Activated T-cell treated with anti-CD3 and anti-CD28 coated beads, Interleukin-2, amount 50 U/mL, for 24 hours (primary cell): ENCODE data around the gene SAA4.
"Not testable (repeated sequence)": the region's sequence is repeated elsewhere in the genome, so short reads cannot be mapped to it uniquely, and the experiment has no call there.

Experiments used
- DNase-seq: peaks from one replicate; pipeline ENCODE4 v3.0.0-alpha.2; 2020
- H3K27ac Mint-ChIP-seq: 2 replicates; pipeline ENCODE4 v1.8.0; 2020; ENCODE audit warnings: mild to moderate bottlenecking, mixed read lengths
- H3K27me3 Mint-ChIP-seq: 2 replicates; pipeline ENCODE4 v1.8.0; 2020; ENCODE audit warnings: mixed read lengths
- H3K36me3 Mint-ChIP-seq: 2 replicates; pipeline ENCODE4 v1.8.0; 2020; ENCODE audit warnings: low read depth, mixed read lengths
- H3K4me1 Mint-ChIP-seq: 2 replicates; pipeline ENCODE4 v1.8.0; 2020; ENCODE audit warnings: low read depth, mixed read lengths
- H3K4me3 Mint-ChIP-seq: 2 replicates; pipeline ENCODE4 v1.8.0; 2020; ENCODE audit warnings: mild to moderate bottlenecking, moderate library complexity, mixed read lengths
- H3K9me3 Mint-ChIP-seq: 2 replicates; pipeline ENCODE4 v1.8.0; 2020; ENCODE audit warnings: mixed read lengths

Gene SAA4

GRCh38 chr11:18261721-18262120, 25.1 kb upstream of the SAA4 start:
- H3K27ac Mint-ChIP-seq: no peak overlapping the region
- no peaks in the 10 kb centered on the region for H3K36me3 Mint-ChIP-seq
- no peaks in the 10 kb centered on the region for H3K27me3 Mint-ChIP-seq
- no peak for DNase-seq
- no peaks in the 10 kb centered on the region for H3K4me1 Mint-ChIP-seq
- no peak overlapping the region for H3K4me3 Mint-ChIP-seq
- H3K9me3 Mint-ChIP-seq: no peaks in the 10 kb centered on the region

GRCh38 chr11:18259259-18259658, 22.7 kb upstream of the SAA4 start:
- Mint-ChIP-seq H3K9me3 (no peaks in the 10 kb centered on the region), H3K4me3 (no peak overlapping the region), H3K27me3 (no peaks in the 10 kb centered on the region), H3K36me3 (no peaks in the 10 kb centered on the region), H3K27ac (no peak overlapping the region), H3K4me1 (no peaks in the 10 kb centered on the region)
- DNase-seq: no peak

DNA sequence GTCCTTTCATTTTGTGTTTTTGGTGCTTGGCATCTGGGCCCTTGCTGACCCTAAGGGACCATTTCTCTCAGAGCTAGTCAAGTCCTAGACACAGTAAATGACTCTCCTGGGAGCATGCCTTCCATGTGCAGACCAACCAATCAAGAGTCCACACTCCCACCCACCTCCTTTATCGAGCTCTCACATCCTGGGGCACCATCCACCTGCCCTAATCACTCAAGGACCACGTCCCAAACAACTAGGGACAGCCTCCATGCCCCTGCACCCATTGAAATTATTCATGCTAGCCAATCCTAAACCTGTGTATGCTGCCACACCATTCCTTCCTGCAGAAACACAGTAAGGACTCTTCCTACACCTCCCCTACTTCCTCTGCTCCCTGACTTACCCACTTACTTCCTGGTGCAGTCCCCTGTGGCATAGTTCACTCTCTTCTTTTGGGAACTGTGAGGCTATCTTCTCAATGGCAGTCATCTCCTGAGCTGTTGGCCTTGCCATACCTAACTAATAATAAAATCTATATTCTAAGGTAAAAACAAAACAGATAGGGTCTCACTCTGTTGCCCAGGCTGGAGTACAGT, 18.3 kb upstream of the SAA4 start:
- Mint-ChIP-seq H3K4me3 (no peak overlapping the region), H3K4me1 (no peaks in the 10 kb centered on the region), H3K36me3 (no peaks in the 10 kb centered on the region), H3K27me3 (no peaks in the 10 kb centered on the region), H3K27ac (no peak overlapping the region), H3K9me3 (no peaks in the 10 kb centered on the region)
- no peak for DNase-seq

DNA sequence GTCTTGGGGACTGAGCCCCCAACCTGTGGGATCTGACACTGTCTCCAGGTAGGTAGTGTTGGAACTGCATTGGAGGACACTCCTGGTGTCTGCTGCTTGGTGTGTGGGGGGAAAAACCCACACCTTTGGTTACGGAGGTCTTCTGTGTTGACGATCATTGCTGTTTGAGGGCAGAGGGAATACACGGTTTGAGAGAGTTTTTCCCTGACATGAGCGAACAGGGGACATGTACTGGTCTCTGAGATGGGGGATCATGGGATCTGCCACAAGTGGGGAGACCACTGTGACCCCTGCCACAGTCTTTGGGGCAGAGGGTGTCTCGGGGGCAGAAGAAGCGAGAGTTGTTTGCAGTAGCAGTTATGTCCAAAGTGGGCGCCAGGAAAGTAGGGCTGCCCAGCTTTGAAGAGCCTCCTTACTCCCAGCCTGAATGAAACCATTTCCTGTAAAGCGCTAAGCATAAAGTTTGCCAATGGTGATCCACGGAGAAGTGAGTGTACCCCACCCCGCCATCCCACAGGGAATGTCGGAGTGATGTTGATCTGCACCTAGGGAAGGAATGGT, 17.3 kb upstream of the SAA4 start:
- no peak for DNase-seq

DNA sequence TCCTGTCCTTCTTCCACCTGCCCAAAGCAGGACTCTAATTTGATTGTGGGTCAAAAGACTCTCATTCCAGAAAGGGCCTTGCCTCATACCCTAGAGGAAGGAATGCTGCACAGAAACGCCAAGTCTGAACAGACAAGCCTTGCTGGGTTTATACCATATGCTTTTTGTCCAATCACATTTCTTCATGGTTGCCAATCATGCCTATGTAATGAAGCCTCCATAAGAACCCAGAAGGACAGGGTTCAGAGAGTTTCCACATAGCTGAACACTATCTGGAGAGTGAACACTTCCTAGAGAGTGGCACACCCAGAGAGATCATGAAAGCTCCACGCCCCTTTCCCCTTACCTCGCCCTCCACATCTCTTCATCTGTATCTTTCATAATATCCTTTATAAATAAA, 16.6 kb upstream of the SAA4 start:
- H3K36me3 Mint-ChIP-seq: no peaks in the 10 kb centered on the region
- no peak overlapping the region for H3K27ac Mint-ChIP-seq
- DNase-seq: no peak
- no peaks in the 10 kb centered on the region for H3K27me3 Mint-ChIP-seq
- H3K4me1 Mint-ChIP-seq: no peaks in the 10 kb centered on the region
- H3K4me3 Mint-ChIP-seq: no peak overlapping the region
- no peaks in the 10 kb centered on the region for H3K9me3 Mint-ChIP-seq

More for the DNA sequence above, 17.3 kb upstream of the SAA4 start:
- H3K36me3 Mint-ChIP-seq: no peaks in the 10 kb centered on the region
- no peak overlapping the region for H3K27ac Mint-ChIP-seq
- no peak overlapping the region for H3K4me3 Mint-ChIP-seq
- no peaks in the 10 kb centered on the region for H3K27me3 Mint-ChIP-seq
- H3K9me3 Mint-ChIP-seq: no peaks in the 10 kb centered on the region
- no peaks in the 10 kb centered on the region for H3K4me1 Mint-ChIP-seq

DNA sequence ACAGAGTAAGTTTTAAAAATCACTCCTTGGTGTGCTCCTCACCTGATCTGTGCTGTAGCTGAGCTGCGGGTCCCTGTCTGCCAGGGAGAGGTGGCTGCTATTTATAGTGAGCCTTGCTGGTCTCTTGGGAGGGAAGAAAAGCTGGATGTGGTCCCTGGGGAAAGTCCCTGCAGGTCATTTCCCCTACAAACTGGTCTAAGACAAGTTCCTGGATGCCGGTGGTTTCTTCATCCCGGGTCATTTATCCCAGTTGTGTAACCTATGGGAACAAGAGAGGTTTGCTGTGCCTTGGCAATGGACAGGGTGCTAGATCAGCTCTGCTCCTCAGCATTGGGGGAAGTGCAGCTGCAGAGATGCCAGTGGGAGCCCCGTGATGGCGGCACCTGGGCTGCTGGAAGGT, 12.0 kb upstream of the SAA4 start, which contains the start of gene SAA2:
TSS of gene SAA2 (minus strand) at position 108 of the 400 bp plus-strand sequence. CDS start 657 bp downstream, outside the sequence.
- Mint-ChIP-seq H3K4me3 (no peak within 1 kb of the TSS), H3K27ac (no peak within 1 kb of the TSS), H3K9me3 (no peaks in the 10 kb centered on the region)

GRCh38 chr11:18247191-18247581, 10.6 kb upstream of the SAA4 start:
- not testable (repeated sequence) for H3K4me3 Mint-ChIP-seq
- peaks cover 13% of the 10 kb centered on the region for H3K4me1 Mint-ChIP-seq

More for the DNA sequence above, 12.0 kb upstream of the SAA4 start, which contains the start of gene SAA2:
- Mint-ChIP-seq H3K27me3 (no peaks in the 10 kb centered on the region), H3K4me1 (peaks cover 13% of the 10 kb centered on the region), H3K36me3 (no peaks in the 10 kb centered on the region)
- DNase-seq: no peak

GRCh38 chr11:18246379-18247190, 10.0 kb upstream of the SAA4 start:
- peak overlapping the region; percentile 65 for H3K4me3 Mint-ChIP-seq
- peaks cover 13% of the 10 kb centered on the region for H3K4me1 Mint-ChIP-seq
- peak overlapping the region; percentile 84 for H3K27ac Mint-ChIP-seq
- not testable (repeated sequence) for H3K9me3 Mint-ChIP-seq, H3K27me3 Mint-ChIP-seq, H3K36me3 Mint-ChIP-seq
- peak; percentile 42 for DNase-seq

More at GRCh38 chr11:18247191-18247581, 10.6 kb upstream of the SAA4 start:
- DNase-seq, H3K9me3 Mint-ChIP-seq, H3K27me3 Mint-ChIP-seq, H3K36me3 Mint-ChIP-seq: not testable (repeated sequence)
- peak overlapping the region; percentile 73 for H3K27ac Mint-ChIP-seq

GRCh38 chr11:18245396-18245795, 8.8 kb upstream of the SAA4 start:
- Mint-ChIP-seq H3K36me3 (no peaks in the 10 kb centered on the region), H3K4me1 (peaks cover 13% of the 10 kb centered on the region), H3K4me3 (no peak overlapping the region), H3K9me3 (no peaks in the 10 kb centered on the region), H3K27ac (no peak overlapping the region), H3K27me3 (no peaks in the 10 kb centered on the region)
- DNase-seq: no peak

GRCh38 chr11:18243783-18244362, 7.3 kb upstream of the SAA4 start:
- H3K27me3 Mint-ChIP-seq: peaks cover 10% of the 10 kb centered on the region
- H3K4me3 Mint-ChIP-seq: no peak overlapping the region
- no peak overlapping the region for H3K27ac Mint-ChIP-seq
- H3K9me3 Mint-ChIP-seq: no peaks in the 10 kb centered on the region
- no peaks in the 10 kb centered on the region for H3K36me3 Mint-ChIP-seq
- H3K4me1 Mint-ChIP-seq: peaks cover 13% of the 10 kb centered on the region
- DNase-seq: peak; percentile 47

DNA sequence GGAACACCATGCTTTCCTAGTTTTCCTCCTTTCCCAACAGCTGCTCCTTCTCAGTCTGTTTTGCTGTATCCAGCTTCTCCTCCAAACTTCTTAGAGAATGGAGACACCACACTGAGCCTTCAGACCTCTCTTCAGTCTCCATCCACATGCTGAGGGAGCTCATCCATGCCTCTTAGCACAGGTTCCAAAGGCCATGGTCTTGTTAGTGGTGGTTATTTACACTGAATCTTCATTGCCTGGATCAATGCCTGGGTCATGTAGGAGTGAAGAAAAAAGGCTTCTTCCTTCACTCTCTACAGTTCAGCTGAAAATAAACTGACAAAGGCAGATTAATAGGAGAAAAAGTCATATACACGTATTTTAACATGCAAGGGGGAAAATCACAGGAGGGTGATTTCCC, 3.1 kb upstream of the SAA4 start:
- no peak overlapping the region for H3K27ac Mint-ChIP-seq
- no peak for DNase-seq
- H3K9me3 Mint-ChIP-seq: no peaks in the 10 kb centered on the region
- H3K36me3 Mint-ChIP-seq: no peaks in the 10 kb centered on the region
- peaks cover 2% of the 10 kb centered on the region for H3K4me1 Mint-ChIP-seq
- peaks cover 24% of the 10 kb centered on the region for H3K27me3 Mint-ChIP-seq
- H3K4me3 Mint-ChIP-seq: no peak overlapping the region

DNA sequence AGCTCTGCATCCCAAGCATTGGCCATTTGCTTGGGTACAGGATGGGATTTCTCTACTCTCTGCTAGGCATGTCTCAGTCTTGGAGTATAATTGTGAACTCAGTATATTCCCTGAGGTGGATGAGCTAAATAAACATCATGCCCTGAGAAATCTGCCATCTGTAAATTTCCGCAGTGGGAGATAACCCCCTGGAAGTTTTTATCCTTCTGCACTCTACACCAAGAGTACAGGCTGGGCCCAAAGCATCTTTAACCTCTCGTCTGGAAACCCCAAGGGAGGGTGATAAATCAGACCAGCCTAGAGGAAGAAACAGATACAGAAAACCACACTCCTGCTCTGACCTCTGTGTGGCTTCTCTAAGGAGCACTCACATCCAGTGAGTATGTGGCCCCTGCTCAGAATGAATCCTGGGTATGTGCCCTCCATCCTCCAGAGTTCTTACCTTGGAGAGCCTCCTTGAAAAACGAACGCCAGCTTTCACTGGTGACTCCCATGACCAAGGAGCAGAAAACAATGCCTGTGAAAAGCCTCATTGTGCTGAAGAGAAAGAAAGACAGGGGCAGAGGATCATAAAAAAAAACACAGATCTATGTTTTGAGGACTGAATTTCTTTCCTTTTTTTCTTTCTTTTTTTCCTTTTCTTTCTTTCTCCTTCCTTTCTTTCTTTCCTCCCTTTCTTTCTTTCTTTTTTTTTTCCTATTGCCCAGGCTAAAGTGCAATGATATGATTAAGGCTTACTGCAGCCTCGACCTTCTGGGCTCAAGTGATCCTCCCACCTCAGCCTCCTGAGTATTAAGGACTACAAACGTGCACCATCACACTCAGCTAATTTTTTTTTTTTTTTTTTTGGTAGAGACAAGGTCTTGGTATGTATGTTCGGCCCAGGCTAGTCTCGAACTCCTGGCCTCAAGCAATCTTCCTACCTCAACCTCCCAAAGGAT, 938 bp downstream of the SAA4 start:
- Mint-ChIP-seq H3K27me3 (peaks cover 31% of the 10 kb centered on the region), H3K36me3 (no peaks in the 10 kb centered on the region), H3K9me3 (no peaks in the 10 kb centered on the region), H3K4me1 (no peaks in the 10 kb centered on the region), H3K4me3 (no peak overlapping the region), H3K27ac (no peak overlapping the region)
- no peak for DNase-seq

GRCh38 chr11:18233912-18234311, 2.7 kb downstream of the SAA4 start:
- peaks cover 21% of the 10 kb centered on the region for H3K27me3 Mint-ChIP-seq
- H3K4me3 Mint-ChIP-seq: no peak overlapping the region
- no peaks in the 10 kb centered on the region for H3K36me3 Mint-ChIP-seq
- no peak overlapping the region for H3K27ac Mint-ChIP-seq
- DNase-seq: no peak
- H3K9me3 Mint-ChIP-seq: no peaks in the 10 kb centered on the region
- H3K4me1 Mint-ChIP-seq: no peaks in the 10 kb centered on the region

GRCh38 chr11:18230859-18231258, 5.7 kb downstream of the SAA4 start:
- H3K4me3 Mint-ChIP-seq: no peak overlapping the region
- DNase-seq: no peak
- peaks cover 14% of the 10 kb centered on the region for H3K27me3 Mint-ChIP-seq
- no peaks in the 10 kb centered on the region for H3K9me3 Mint-ChIP-seq
- H3K4me1 Mint-ChIP-seq: no peaks in the 10 kb centered on the region
- H3K36me3 Mint-ChIP-seq: no peaks in the 10 kb centered on the region
- H3K27ac Mint-ChIP-seq: no peak overlapping the region
